SK-N-SH (cell line): ENCODE data around the gene IQGAP2.

ENCODE experiments used
- EP300 ChIP-seq, 2 experiments: IDR thresholded peaks; 2 replicates each; pipeline versions ENCODE4 v1.4.0 to v1.6.1; 2012; ENCODE audit warnings: borderline replicate concordance in 1 of 2, low read depth in 1 of 2, low read length in 1 of 2
- FOXM1 ChIP-seq: IDR thresholded peaks from 2 replicates; pipeline ENCODE4 v1.4.0; 2012; ENCODE audit warnings: low read depth, mild to moderate bottlenecking
- NFIC ChIP-seq: IDR thresholded peaks from 2 replicates; pipeline ENCODE4 v1.4.0; 2012; ENCODE audit warnings: borderline replicate concordance
- POLR2AphosphoS5 ChIP-seq: IDR thresholded peaks from 2 replicates; pipeline ENCODE4 v1.6.1; 2012; ENCODE audit warnings: low read depth, low read length
- TF ChIP-seq, protein P1 (sequence below): fragments of 200-600 bp; sonication (generic); IDR thresholded peaks from 2 replicates; pipeline ENCODE4 v1.6.1; 2017; ENCODE audit warnings: antibody characterized with exemption, mild to moderate bottlenecking, moderate library complexity
- TF ChIP-seq, protein P2 (sequence below): IDR thresholded peaks from 2 replicates; pipeline ENCODE4 v1.4.0; 2012; ENCODE audit warnings: low read depth
- TF ChIP-seq, protein P3 (sequence below): IDR thresholded peaks from 2 replicates; pipeline ENCODE4 v1.6.1; 2012; ENCODE audit warnings: mild to moderate bottlenecking, low read depth, low read length, moderate library complexity

DNA sequence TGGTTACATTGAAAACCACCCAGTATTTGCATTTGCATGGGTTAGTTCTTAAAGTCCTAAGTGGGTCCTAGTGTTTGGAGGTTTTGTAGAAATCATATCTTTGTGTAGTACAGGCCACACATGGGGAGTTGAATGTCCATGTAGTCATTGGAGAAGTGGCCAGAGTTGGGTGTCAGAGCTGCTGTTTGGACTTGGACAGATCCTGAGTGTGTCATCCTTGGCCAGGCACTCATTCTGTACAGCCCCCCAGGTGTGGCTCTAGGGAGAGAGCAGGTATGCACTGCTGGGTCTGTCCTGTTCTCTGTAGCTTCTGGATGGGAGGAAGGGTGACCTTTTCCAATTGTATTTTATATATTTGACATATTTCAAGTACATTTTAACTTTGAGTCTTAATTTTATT lies 82.4 kb downstream of the IQGAP2 start:
- TF ChIP-seq, protein P1, sequence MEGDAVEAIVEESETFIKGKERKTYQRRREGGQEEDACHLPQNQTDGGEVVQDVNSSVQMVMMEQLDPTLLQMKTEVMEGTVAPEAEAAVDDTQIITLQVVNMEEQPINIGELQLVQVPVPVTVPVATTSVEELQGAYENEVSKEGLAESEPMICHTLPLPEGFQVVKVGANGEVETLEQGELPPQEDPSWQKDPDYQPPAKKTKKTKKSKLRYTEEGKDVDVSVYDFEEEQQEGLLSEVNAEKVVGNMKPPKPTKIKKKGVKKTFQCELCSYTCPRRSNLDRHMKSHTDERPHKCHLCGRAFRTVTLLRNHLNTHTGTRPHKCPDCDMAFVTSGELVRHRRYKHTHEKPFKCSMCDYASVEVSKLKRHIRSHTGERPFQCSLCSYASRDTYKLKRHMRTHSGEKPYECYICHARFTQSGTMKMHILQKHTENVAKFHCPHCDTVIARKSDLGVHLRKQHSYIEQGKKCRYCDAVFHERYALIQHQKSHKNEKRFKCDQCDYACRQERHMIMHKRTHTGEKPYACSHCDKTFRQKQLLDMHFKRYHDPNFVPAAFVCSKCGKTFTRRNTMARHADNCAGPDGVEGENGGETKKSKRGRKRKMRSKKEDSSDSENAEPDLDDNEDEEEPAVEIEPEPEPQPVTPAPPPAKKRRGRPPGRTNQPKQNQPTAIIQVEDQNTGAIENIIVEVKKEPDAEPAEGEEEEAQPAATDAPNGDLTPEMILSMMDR = no peak
- no peak for TF ChIP-seq FOXM1
- no peak for TF ChIP-seq EP300 (IDR thresholded peaks at IDR 0.05; ENCODE audit: borderline replicate concordance in 1 of 2, low read depth in 1 of 2, low read length in 1 of 2)
- TF ChIP-seq POLR2AphosphoS5 = no peak
- TF ChIP-seq, protein P2, sequence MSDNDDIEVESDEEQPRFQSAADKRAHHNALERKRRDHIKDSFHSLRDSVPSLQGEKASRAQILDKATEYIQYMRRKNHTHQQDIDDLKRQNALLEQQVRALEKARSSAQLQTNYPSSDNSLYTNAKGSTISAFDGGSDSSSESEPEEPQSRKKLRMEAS = no peak
- TF ChIP-seq, protein P3, sequence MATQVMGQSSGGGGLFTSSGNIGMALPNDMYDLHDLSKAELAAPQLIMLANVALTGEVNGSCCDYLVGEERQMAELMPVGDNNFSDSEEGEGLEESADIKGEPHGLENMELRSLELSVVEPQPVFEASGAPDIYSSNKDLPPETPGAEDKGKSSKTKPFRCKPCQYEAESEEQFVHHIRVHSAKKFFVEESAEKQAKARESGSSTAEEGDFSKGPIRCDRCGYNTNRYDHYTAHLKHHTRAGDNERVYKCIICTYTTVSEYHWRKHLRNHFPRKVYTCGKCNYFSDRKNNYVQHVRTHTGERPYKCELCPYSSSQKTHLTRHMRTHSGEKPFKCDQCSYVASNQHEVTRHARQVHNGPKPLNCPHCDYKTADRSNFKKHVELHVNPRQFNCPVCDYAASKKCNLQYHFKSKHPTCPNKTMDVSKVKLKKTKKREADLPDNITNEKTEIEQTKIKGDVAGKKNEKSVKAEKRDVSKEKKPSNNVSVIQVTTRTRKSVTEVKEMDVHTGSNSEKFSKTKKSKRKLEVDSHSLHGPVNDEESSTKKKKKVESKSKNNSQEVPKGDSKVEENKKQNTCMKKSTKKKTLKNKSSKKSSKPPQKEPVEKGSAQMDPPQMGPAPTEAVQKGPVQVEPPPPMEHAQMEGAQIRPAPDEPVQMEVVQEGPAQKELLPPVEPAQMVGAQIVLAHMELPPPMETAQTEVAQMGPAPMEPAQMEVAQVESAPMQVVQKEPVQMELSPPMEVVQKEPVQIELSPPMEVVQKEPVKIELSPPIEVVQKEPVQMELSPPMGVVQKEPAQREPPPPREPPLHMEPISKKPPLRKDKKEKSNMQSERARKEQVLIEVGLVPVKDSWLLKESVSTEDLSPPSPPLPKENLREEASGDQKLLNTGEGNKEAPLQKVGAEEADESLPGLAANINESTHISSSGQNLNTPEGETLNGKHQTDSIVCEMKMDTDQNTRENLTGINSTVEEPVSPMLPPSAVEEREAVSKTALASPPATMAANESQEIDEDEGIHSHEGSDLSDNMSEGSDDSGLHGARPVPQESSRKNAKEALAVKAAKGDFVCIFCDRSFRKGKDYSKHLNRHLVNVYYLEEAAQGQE = no peak
- TF ChIP-seq NFIC = no peak
